Lung microvascular endothelial cell (primary cell): ENCODE results near the gene PEAR1. TPM values are rescaled to one million over a fixed set of nuclear protein-coding genes. Genes with fewer than 3 reads are reported as not detected.

Source experiments
- DNase-seq, 2 donors: peaks; one replicate each; pipeline versions ENCODE4 v3.0.0 to v3.0.0-alpha.2; 2010; ENCODE audit warnings: low read depth in 2 of 2
- total RNA-seq: library from RNA; depleted of rRNA; stranded (reverse); fragments of >200 nt; gene quantifications from 2 replicates; pipeline ENCODE4 v1.2.1, GENCODE V29; 2014

The PEAR1 gene
- total RNA-seq, 1 donor from 2014 or later: 16.3 TPM

GRCh38 chr1:156899956-156900718, 6.6 kb downstream of the PEAR1 start:
- DNase-seq: peak in 1 of 2 donors; percentile 87

DNA sequence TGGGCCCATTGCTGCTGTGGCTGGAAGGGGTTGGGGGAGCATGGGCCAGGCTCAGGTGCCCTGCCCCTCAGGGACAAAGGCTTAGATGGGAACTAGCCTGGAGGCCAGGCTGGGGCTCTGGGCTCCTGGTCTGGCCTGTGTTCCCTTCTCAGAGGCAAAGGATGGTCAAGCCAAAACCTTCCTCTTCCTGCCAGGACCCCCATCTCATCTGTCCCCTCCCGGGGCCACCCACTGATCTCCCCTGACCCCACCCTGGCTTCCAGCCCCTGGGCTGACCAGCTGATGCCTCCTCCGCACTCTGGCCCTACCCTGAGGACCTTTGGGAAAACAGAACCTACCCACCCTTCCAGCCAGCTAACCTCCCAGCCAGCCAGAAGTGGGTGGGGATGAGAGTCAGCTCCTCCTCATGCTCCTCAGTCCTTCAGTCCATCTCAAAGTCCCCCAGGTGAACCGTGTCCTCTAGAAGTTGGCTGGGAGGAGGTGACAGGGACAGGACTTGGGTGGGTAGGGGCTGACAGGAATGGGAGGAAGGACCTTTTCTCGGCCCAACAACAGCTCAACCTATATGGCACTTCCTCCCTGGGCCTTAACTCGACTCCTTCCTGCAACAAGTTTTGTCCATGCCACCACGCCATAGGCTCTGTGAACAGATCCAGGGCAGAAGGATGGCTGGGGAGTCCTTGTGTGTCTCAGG, 7.5 kb downstream of the PEAR1 start:
- DNase-seq: no peak

DNA sequence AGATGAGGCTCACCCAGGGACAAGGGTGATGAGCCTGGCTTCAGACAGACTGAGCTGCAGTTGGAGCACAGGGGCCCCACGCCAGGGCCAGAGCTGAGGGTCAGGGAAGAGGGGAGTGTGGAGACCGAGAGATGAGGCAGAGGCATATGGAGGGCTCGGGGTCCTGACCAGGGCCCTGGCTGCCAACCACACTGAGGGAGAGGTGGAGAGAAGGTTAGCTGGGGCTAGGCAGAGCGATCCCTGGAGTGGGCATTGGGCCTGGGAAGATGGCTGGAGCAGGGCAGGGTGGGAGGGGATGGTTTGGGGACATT, 8.0 kb downstream of the PEAR1 start:
- DNase-seq: no peak

DNA sequence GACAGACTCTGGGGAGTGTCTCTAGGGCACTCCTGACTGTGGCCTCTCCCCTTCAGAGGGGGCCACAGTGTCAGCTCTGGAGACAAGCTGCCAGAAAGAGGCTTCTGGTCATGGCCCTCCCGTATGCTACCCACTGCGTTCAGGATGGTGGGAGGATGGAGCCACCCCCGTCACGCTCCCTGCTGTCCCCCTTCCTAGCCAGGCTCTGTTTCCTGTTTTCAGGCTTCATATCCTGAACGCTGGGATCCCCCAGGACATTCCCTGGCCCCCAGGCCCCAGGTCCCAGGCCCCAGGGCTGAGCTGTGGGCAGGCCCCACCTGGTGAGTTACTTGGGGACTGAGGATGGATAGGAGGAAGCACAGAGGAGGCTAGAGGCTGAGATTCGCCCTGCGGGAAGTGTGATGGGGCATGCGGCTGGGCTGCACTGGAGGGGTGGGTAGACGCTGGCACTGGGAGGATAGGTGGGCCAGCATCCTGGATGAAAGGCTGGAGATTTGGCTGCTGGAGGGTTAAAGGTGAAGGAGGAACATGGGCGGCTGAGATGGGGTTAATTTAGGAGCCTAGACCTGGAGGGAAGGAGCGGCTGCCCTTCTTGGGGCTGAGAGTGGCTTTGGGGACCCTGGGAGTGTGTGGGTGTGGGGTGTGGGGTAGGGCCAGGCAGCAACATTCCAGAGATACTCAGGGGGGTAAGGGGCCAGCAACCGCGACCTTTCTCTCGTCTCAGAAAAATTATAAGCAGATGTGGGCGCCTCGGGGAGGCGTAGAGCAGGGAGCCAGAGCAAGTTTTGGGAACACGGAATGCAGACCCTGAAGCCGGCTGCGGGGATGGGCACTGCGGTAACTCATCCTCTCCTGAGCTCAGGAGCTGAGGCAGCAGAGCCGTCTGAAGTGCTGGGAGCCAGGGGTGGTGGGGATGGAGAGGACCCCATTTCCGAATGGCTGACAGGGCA, 8.7 kb downstream of the PEAR1 start:
- peak; percentile 44 to 58 for DNase-seq

DNA sequence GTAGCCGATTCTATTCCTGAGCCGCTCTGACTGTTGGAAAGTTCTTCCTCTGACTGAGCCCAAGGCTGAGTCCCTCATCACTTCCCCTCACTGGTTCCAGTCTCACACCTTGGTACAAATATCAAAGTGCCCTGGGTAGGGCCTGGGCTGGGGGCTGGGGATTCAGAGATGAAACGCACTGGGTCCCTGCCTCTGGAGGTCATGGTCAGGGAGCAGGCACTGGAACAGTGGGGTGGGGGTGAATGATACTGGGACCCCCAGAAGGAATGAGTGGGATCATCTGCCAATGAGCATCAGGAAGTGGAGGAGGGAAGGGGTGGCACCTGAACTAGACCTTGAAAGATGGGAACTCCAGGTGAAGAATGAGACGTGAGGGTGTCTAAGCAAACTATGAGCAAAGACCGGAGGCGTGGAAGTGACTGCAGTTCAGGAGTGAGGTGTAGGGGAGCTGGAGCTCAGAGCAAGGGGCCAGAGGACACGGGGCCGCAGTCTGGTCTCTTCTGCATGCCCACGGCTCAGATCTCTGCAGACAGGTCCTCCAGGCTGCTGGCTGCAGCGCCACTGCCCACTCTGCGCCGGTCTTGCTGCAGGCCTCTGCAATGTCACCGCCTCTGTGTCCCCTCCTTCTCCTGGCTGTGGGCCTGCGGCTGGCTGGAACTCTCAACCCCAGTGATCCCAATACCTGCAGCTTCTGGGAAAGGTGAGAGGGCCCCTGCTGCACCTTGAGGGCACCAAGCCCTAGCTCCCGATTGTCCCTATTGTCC, 10.0 kb downstream of the PEAR1 start:
- DNase-seq: no peak

DNA sequence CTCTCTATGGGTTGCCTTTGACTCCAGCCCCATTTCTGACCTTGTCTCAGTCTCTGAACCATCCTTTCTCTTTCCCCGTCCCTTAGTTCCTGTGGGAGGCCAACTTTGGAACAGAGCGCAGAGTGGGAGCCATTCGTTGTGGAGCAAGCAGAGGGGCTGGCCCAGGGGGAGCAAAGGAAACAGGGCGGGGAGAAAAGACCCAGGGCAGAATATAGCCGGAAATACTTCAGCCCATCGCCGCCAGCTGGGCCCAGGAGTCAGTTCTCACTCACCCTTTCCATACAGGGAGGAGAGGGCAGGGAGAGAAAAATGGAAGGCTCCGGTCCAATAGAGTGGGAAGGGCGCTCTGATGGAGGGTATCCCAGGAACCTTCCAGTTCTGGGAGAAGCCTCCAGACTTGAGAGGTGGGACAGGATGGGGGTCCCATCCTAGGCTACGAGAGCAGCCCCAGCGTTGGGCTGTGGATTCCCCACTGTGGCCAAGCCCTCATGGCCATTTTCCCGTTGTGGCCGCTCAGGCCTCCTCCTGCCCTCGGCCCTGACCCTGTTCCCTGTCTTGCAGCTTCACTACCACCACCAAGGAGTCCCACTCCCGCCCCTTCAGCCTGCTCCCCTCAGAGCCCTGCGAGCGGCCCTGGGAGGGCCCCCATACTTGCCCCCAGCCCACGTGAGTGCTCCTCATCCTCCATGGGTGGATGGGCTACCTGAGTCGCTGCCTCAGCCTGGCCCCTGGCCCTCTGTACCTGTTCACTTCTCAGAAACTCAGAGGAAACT, 10.9 kb downstream of the PEAR1 start:
- DNase-seq: peak; percentile 37 to 53

GRCh38 chr1:156905176-156905575, 11.7 kb downstream of the PEAR1 start:
- DNase-seq: no peak

GRCh38 chr1:156905651-156906050, 12.1 kb downstream of the PEAR1 start:
- DNase-seq: no peak

- DNase-seq: no peak
These were observed 12.8 kb downstream of the PEAR1 start for GRCh38 chr1:156906206-156906906.

- DNase-seq: no peak
These were observed 15.0 kb downstream of the PEAR1 start for GRCh38 chr1:156908541-156908940.

- DNase-seq: no peak
These were observed 15.4 kb downstream of the PEAR1 start for GRCh38 chr1:156908955-156909354.

DNA sequence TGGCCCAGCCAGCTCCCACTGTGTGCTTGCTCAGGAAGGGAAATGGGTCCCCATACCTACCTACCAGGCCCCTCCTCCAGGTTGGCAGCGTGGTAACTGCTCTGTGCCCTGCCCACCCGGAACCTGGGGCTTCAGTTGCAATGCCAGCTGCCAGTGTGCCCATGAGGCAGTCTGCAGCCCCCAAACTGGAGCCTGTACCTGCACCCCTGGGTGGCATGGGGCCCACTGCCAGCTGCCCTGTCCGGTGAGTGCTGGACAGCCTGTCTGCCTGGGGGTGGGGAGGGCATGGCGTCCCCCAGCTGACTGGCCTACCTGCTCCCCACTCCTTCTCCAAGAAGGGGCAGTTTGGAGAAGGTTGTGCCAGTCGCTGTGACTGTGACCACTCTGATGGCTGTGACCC, 16.2 kb downstream of the PEAR1 start:
- DNase-seq: no peak

DNA sequence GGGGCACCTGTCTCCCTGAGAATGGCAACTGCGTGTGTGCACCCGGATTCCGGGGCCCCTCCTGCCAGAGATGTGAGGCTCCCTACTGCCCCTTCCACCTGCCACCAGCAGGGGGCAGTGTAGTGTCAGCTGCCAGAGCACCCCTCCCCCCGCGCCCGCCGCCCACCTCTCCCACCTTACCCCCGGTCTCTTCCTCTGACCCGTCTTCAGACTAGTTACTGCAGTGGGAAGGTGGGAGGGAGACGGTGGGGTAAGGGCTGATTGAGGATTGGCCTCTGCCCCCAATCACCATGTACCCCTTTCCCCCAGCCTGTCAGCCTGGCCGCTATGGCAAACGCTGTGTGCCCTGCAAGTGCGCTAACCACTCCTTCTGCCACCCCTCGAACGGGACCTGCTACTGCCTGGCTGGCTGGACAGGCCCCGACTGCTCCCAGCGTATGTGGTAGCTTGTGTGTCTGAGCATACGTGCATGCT, 16.8 kb downstream of the PEAR1 start:
- peak; percentile 33 to 63 for DNase-seq

- DNase-seq: no peak
These were observed 18.2 kb downstream of the PEAR1 start for GRCh38 chr1:156911577-156912298.

GRCh38 chr1:156912310-156912709, 18.8 kb downstream of the PEAR1 start:
- no peak for DNase-seq

DNA sequence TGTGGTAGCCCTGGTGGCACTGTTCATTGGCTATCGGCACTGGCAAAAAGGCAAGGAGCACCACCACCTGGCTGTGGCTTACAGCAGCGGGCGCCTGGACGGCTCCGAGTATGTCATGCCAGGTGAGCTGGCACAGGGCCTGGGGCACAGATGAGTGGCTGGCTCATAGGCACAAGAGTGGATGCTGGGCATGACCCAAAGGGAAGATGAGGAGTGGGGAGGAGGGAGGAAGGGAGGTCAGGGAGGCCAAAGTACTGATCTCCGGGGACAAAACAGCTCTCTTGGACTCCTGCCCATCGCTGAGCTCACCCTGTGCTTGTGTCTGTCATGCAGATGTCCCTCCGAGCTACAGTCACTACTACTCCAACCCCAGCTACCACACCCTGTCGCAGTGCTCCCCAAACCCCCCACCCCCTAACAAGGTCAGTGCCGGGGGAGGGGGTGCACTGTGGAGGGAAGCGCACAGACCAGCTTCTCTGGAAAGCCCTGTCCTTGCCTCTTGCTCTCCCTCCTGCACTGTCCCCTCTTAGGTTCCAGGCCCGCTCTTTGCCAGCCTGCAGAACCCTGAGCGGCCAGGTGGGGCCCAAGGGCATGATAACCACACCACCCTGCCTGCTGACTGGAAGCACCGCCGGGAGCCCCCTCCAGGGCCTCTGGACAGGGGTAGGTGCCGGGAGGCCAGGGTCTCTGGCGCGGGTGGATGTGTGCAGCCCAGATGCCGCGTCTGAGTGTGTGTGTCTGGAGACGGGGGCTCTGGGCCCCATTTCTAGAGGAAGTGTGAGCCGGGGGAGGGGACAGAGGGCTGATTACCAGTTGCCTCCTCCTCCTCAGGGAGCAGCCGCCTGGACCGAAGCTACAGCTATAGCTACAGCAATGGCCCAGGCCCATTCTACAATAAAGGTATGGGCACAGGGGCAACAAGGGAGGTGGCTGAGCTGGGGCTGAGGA, 19.6 kb downstream of the PEAR1 start:
- peak in 1 of 2 donors; percentile 28 for DNase-seq

GRCh38 chr1:156913809-156914387, 20.4 kb downstream of the PEAR1 start:
- no peak for DNase-seq

GRCh38 chr1:156914440-156914856, 20.9 kb downstream of the PEAR1 start:
- DNase-seq: peak in 1 of 2 donors; percentile 30
